Endodermal cell (in vitro differentiated cells): ENCODE measurements around the gene IGFBP3. TPM values are rescaled to one million over a fixed set of nuclear protein-coding genes. Genes with fewer than 3 reads are reported as not detected.
A peak's percentile ranks its signal among the peaks of the same experiment; 100 is the strongest.

Experiments used
- DNase-seq: peaks from one replicate; pipeline ENCODE4 v3.0.0-alpha.2; 2017
- H3K27ac ChIP-seq: 2 replicates; pipeline ENCODE4 v1.5.1; 2013; ENCODE audit warnings: mild to moderate bottlenecking, low read depth, low read length, moderate library complexity
- H3K27me3 ChIP-seq: 2 replicates; pipeline ENCODE4 v1.6.1; 2013; ENCODE audit warnings: mild to moderate bottlenecking, low read length, moderate library complexity; ENCODE audit not compliant: insufficient read depth, control insufficient read depth, poor library complexity, severe bottlenecking
- H3K36me3 ChIP-seq: 2 replicates; pipeline ENCODE4 v1.7.0; 2013; ENCODE audit warnings: mild to moderate bottlenecking, low read length, moderate library complexity; ENCODE audit not compliant: control insufficient read depth, insufficient read depth
- H3K4me1 ChIP-seq: one replicate; pipeline ENCODE4 v1.7.0; 2013; ENCODE audit warnings: low read length; ENCODE audit not compliant: control insufficient read depth, insufficient read depth
- H3K4me3 ChIP-seq: 2 replicates; pipeline ENCODE4 v1.5.1; 2013; ENCODE audit warnings: mild to moderate bottlenecking, low read length, moderate library complexity
- H3K9ac ChIP-seq: 2 replicates; pipeline ENCODE4 v1.6.1; 2013; ENCODE audit warnings: mild to moderate bottlenecking, low read length, moderate library complexity; ENCODE audit not compliant: poor library complexity, severe bottlenecking; ENCODE audit errors: extremely low read depth
- H3K9me3 ChIP-seq: 2 replicates; pipeline ENCODE4 v1.6.1; 2013; ENCODE audit warnings: mild to moderate bottlenecking, low read length, moderate library complexity; ENCODE audit not compliant: control insufficient read depth
- H3K27ac Mint-ChIP-seq: 2 replicates; pipeline ENCODE4 v1.8.0; 2020; ENCODE audit warnings: mixed read lengths
- H3K27me3 Mint-ChIP-seq: 2 replicates; pipeline ENCODE4 v1.8.0; 2021; ENCODE audit warnings: mild to moderate bottlenecking, mixed read lengths; ENCODE audit not compliant: insufficient read depth
- H3K36me3 Mint-ChIP-seq: 2 replicates; pipeline ENCODE4 v1.8.0; 2020; ENCODE audit warnings: low read depth, mixed read lengths
- H3K4me1 Mint-ChIP-seq: 2 replicates; pipeline ENCODE4 v1.8.0; 2020; ENCODE audit warnings: mixed read lengths
- H3K4me3 Mint-ChIP-seq: 2 replicates; pipeline ENCODE4 v1.8.0; 2020; ENCODE audit warnings: mild to moderate bottlenecking, moderate library complexity, mixed read lengths
- H3K9me3 Mint-ChIP-seq: 2 replicates; pipeline ENCODE4 v1.8.0; 2020; ENCODE audit warnings: mild to moderate bottlenecking, mixed read lengths
- CTCF ChIP-seq: fragments of 200-600 bp; sonication (generic); conservative IDR thresholded peaks from 2 replicates; pipeline ENCODE4 v1.5.0; 2021; ENCODE audit warnings: antibody characterized with exemption, mild to moderate bottlenecking
- WGBS, 2 experiments: methylation state at CpG; one replicate each; pipeline versions ENCODE4 v1.1.5 to v1.1.7; 2013; ENCODE audit warnings: missing lambda C conversion rate in 2 of 2, mixed read lengths in 1 of 2; ENCODE audit not compliant: insufficient coverage in 1 of 2, insufficient read length in 1 of 2; 5-methylcytosine and 5-hydroxymethylcytosine counted together
- total RNA-seq, 2 donors: library from RNA; stranded (reverse); fragmentation: NEBNext Ultra II Directional in 1 of 2; extraction: Animal tissue kit (Norgen Biotek cat#: 25700) in 1 of 2; gene quantifications; 2 replicates in 1 of 2; 3 replicates in 1 of 2; pipeline ENCODE4 v1.2.1, GENCODE V29; 2021

IGFBP3 gene
- total RNA-seq, 2 donors from 2014 or later = 7.4 to 20.3 TPM

- peaks cover 4% of the 10 kb centered on the region for H3K36me3 ChIP-seq
- H3K4me1 Mint-ChIP-seq = no peaks in the 10 kb centered on the region
- H3K36me3 Mint-ChIP-seq = no peaks in the 10 kb centered on the region
- peaks cover 11% of the 10 kb centered on the region for H3K27me3 Mint-ChIP-seq
- H3K4me3 ChIP-seq = no peak overlapping the region
- no peak for TF ChIP-seq CTCF
- H3K27ac Mint-ChIP-seq = no peak overlapping the region
- no peaks in the 10 kb centered on the region for H3K4me1 ChIP-seq
- no peak overlapping the region for H3K9ac ChIP-seq
- no peaks in the 10 kb centered on the region for H3K9me3 Mint-ChIP-seq
- no peak overlapping the region for H3K27ac ChIP-seq
- peaks cover 18% of the 10 kb centered on the region for H3K27me3 ChIP-seq
- no peak for DNase-seq
- no peak overlapping the region for H3K4me3 Mint-ChIP-seq
- no peaks in the 10 kb centered on the region for H3K9me3 ChIP-seq
Observed at GRCh38 chr7:45909561-45909960, 11.5 kb downstream of the IGFBP3 start.

- 100% methylated on average over 1 of the region's 1 CpG; no CpG with 5 or more reads in 1 of the 2 experiments for WGBS, 2 experiments
- Mint-ChIP-seq H3K36me3 (no peaks in the 10 kb centered on the region), H3K9me3 (no peaks in the 10 kb centered on the region), H3K27ac (no peak overlapping the region), H3K4me3 (no peak overlapping the region), H3K4me1 (no peaks in the 10 kb centered on the region), H3K27me3 (peaks cover 19% of the 10 kb centered on the region)
- Histone ChIP-seq H3K9ac (no peak overlapping the region), H3K27me3 (peaks cover 14% of the 10 kb centered on the region), H3K4me1 (no peaks in the 10 kb centered on the region), H3K9me3 (no peaks in the 10 kb centered on the region), H3K36me3 (no peaks in the 10 kb centered on the region), H3K27ac (no peak overlapping the region), H3K4me3 (no peak overlapping the region)
- TF ChIP-seq CTCF = peak; percentile 55
- DNase-seq = peak; percentile 39
Observed at GRCh38 chr7:45902820-45903219, 18.3 kb downstream of the IGFBP3 start.

GRCh38 chr7:45901566-45901965 is 19.5 kb downstream of the IGFBP3 start:
- H3K4me3 Mint-ChIP-seq = no peak overlapping the region
- H3K36me3 Mint-ChIP-seq = no peaks in the 10 kb centered on the region

More at GRCh38 chr7:45901566-45901965, 19.5 kb downstream of the IGFBP3 start:
- Mint-ChIP-seq H3K27ac (no peak overlapping the region), H3K4me1 (no peaks in the 10 kb centered on the region), H3K27me3 (peaks cover 19% of the 10 kb centered on the region), H3K9me3 (no peaks in the 10 kb centered on the region)
- no peak overlapping the region for H3K4me3 ChIP-seq
- no peak for DNase-seq
- 86 to 88% methylated on average over 1 of the region's 1 CpG for WGBS, 2 experiments
- H3K27me3 ChIP-seq = peaks cover 14% of the 10 kb centered on the region
- no peaks in the 10 kb centered on the region for H3K4me1 ChIP-seq
- H3K27ac ChIP-seq = no peak overlapping the region
- H3K36me3 ChIP-seq = no peaks in the 10 kb centered on the region
- no peaks in the 10 kb centered on the region for H3K9me3 ChIP-seq
- TF ChIP-seq CTCF = no peak
- H3K9ac ChIP-seq = no peak overlapping the region
